ENCODE results near the gene ZNF804B.

Gene ZNF804B

DNA sequence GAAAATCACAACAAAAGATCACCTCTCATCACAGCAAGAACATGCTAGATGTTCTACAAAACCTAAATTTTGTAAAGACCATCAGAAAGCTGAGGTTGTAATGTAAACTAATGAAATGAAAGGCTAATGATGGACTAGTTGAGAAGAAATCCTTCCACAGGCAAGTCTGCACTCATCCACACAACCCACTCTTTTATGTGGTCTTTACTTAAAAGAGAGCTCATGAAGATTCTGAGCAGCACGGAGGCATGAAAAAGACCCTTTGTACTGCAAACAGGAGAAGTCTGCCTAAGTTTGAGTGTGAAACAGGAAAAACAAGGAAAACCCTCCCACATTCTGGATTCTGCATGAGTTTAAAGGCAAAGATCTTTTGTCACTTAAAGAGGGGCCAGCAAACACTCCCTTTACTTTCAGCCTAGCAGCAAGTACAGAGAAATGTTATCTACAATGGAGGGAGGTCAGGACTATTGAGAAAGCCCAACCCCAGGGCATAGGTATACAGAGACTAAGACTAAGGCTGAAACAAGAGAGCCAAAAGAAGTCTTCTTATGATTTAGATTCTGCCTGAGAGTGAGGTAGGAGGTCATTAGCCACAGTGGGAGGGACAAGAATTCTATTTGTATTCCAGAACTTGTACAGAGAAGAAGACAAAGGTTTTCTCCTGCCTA is 557.2 kb downstream of the ZNF804B start:
- DNase-seq: no peak

- no peak for DNase-seq
Observed at GRCh38 chr7:89332026-89332425, 572.5 kb downstream of the ZNF804B start.

GRCh38 chr7:89334797-89335196 is 575.3 kb downstream of the ZNF804B start:
- DNase-seq: no peak

DNA sequence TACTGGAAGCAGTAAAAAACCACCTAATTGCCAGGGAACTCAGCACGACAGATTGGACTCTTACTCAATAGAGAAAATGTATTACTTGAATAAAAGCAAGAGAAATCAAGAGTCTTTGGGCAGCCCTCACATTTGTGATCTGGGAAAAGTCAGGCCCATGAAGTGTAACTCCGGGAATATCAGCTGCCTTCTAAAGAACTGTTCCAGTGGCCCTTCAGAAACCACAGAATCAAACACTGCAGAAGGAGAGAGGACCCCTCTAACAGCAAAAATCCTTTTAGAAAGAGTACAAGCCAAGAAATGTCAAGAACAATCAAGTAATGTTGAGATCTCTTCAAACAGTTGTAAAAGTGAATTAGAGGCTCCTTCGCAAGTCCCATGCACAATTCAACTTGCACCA is 576.0 kb downstream of the ZNF804B start:
- DNase-seq: no peak

GRCh38 chr7:89336121-89336520 is 576.6 kb downstream of the ZNF804B start:
- DNase-seq: no peak

DNA sequence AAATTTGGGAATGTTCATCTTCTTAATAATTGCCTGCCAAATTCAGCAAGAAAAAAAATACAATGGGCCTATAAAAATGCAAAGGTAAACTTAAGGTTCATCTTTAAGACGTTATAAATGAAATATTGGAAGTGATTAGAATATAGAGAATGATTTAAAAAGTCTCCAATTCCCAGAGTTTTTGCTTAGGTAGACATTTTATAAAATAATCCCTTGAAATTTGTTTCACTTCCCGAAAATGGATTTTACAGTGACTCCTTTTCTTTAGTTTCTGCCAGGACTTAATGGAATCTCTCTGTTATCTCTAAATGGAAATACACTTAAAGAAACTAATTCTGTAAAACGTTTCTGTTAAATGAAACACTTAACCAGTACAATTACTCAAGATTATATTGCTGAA is 580.2 kb downstream of the ZNF804B start:
- no peak for DNase-seq

GRCh38 chr7:89357121-89357520 is 597.6 kb downstream of the ZNF804B start:
- DNase-seq: no peak

DNA sequence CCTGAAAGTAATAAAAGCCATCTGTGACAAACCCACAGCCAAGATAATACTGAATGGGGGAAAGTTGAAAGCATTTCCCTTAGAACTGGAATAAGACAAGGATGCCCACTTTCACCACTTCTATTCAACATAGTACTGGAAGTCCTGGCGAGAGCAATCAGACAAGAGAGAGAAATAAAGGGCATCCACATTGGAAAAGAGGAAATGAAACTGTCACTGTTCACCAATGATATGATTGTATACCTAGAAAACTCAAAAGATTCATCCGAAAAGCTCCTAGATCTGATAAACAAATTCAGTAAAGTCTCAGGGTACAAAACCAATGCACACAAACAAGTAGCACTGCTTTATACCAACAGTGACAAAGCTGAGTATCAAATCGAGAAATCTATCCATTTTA is 617.7 kb downstream of the ZNF804B start:
- DNase-seq: no peak

DNA sequence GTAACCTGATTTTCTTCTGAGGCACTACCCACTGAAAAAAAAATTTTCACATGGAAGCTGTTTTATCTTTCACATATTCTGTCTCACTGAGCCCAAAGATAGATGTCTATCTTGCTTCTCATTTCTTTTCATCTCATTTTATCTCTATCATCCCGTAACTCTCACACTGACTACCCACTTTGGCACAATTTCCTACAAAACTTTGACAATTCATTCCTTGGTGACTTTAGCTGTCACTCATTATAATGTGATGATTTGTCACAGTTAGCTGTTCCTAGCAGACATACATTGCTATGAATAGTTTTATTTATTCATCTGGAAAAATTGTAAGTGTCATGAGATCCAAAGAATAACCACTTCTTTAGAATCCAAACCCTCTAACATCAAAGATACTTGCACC is 625.9 kb downstream of the ZNF804B start:
- DNase-seq: no peak
